ENCODE measurements around the gene NOPCHAP1. TPM values are rescaled to one million over a fixed set of nuclear protein-coding genes. Genes with fewer than 3 reads are reported as not detected.

The NOPCHAP1 gene
- polyA plus RNA-seq, 1 experiment = 9.5 TPM

- ChIA-PET POLR2A (no interaction called here), CTCF (no interaction called here)
- no peak for DNase-seq (ENCODE audit: low read depth, low spot score)
- TF ChIP-seq CTCF (IDR thresholded peaks at IDR 0.05; ENCODE audit: low read depth, low read length) = no peak
- Histone ChIP-seq H3K27ac (ENCODE audit: low read depth, low read length) (no peak overlapping the region), H3K27me3 (ENCODE audit: control insufficient read depth, insufficient read depth, low read length) (peaks cover 8% of the 10 kb centered on the region), H3K9me3 (ENCODE audit: control insufficient read depth, insufficient read depth, low read length) (no peaks in the 10 kb centered on the region), H3K4me3 (ENCODE audit: low read depth, low read length) (no peak overlapping the region)
These were observed 32.8 kb upstream of the NOPCHAP1 start for GRCh38 chr12:104953323-104953722.

GRCh38 chr12:104955703-104956102 is 30.4 kb upstream of the NOPCHAP1 start:
- Histone ChIP-seq H3K27ac (ENCODE audit: low read depth, low read length) (no peak overlapping the region), H3K9me3 (ENCODE audit: control insufficient read depth, insufficient read depth, low read length) (no peaks in the 10 kb centered on the region), H3K4me3 (ENCODE audit: low read depth, low read length) (no peak overlapping the region), H3K27me3 (ENCODE audit: control insufficient read depth, insufficient read depth, low read length) (peaks cover 8% of the 10 kb centered on the region)
- DNase-seq (ENCODE audit: low read depth, low spot score) = no peak
- TF ChIP-seq CTCF (IDR thresholded peaks at IDR 0.05; ENCODE audit: low read depth, low read length) = no peak
- CTCF ChIA-PET = interaction anchor here (0.7 kb wide), 1 partner anchor 106 kb away, joined by 4 read pairs; no protein-coding TSS in a partner anchor
- POLR2A ChIA-PET = no interaction called here

GRCh38 chr12:104956870-104957718 is 29.0 kb upstream of the NOPCHAP1 start:
- ChIA-PET CTCF (interaction anchor here (1.7 kb wide), 1 partner anchor 575 kb away, joined by 7 read pairs; no protein-coding TSS in a partner anchor), POLR2A (no interaction called here)
- DNase-seq (ENCODE audit: low read depth, low spot score) = no peak
- no peak overlapping the region for H3K27ac ChIP-seq (ENCODE audit: low read depth, low read length)
- no peak for TF ChIP-seq CTCF (IDR thresholded peaks at IDR 0.05; ENCODE audit: low read depth, low read length)
- H3K9me3 ChIP-seq (ENCODE audit: control insufficient read depth, insufficient read depth, low read length) = no peaks in the 10 kb centered on the region
- peak overlapping the region; percentile 80 for H3K4me3 ChIP-seq (ENCODE audit: low read depth, low read length)
- peaks cover 8% of the 10 kb centered on the region for H3K27me3 ChIP-seq (ENCODE audit: control insufficient read depth, insufficient read depth, low read length)

GRCh38 chr12:104957719-104958000 is 28.5 kb upstream of the NOPCHAP1 start:
- no peak for TF ChIP-seq CTCF (IDR thresholded peaks at IDR 0.05; ENCODE audit: low read depth, low read length)
- ChIA-PET CTCF (interaction anchor here (1.7 kb wide), 1 partner anchor 576 kb away, joined by 7 read pairs; no protein-coding TSS in a partner anchor), POLR2A (no interaction called here)
- Histone ChIP-seq H3K27me3 (ENCODE audit: control insufficient read depth, insufficient read depth, low read length) (peaks cover 9% of the 10 kb centered on the region), H3K9me3 (ENCODE audit: control insufficient read depth, insufficient read depth, low read length) (no peaks in the 10 kb centered on the region), H3K4me3 (ENCODE audit: low read depth, low read length) (peak overlapping the region; percentile 80), H3K27ac (ENCODE audit: low read depth, low read length) (no peak overlapping the region)
- no peak for DNase-seq (ENCODE audit: low read depth, low spot score)

Data from AG04450 (cell line).